Measurements from ENCODE around the gene ZBTB20.

DNA sequence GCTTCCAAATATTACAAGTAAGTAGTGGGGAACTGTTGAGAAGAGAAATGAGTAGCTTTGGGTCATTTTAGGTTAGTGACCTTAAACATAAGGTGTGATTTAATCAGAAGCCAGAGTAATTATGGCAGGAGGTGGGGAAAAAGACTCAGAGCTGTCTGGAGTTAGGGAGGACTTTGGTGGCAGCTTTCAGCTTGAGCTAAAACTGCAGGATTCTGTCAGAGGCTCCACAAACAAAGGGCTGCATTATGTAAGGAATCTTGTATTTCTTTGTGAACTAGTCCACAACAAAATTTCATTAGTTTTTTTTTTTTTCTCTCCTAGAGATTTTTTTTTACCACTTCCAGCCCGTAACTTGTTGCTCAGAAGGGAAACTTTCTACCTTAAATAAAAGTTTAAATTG, 507.9 kb downstream of the ZBTB20 start:
- TF ChIP-seq, protein P1, sequence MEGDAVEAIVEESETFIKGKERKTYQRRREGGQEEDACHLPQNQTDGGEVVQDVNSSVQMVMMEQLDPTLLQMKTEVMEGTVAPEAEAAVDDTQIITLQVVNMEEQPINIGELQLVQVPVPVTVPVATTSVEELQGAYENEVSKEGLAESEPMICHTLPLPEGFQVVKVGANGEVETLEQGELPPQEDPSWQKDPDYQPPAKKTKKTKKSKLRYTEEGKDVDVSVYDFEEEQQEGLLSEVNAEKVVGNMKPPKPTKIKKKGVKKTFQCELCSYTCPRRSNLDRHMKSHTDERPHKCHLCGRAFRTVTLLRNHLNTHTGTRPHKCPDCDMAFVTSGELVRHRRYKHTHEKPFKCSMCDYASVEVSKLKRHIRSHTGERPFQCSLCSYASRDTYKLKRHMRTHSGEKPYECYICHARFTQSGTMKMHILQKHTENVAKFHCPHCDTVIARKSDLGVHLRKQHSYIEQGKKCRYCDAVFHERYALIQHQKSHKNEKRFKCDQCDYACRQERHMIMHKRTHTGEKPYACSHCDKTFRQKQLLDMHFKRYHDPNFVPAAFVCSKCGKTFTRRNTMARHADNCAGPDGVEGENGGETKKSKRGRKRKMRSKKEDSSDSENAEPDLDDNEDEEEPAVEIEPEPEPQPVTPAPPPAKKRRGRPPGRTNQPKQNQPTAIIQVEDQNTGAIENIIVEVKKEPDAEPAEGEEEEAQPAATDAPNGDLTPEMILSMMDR (conservative IDR thresholded peaks at IDR 0.05 in 1 of 2, IDR thresholded peaks at IDR 0.05 in 1 of 2; ENCODE audit: low read depth in 1 of 2, low read length in 2 of 2) = no peak
- TF ChIP-seq EZH2 (IDR thresholded peaks at IDR 0.05; ENCODE audit: low read length, missing control alignments) = no peak
